Measurements from ENCODE around the gene LRRC75B.

DNA sequence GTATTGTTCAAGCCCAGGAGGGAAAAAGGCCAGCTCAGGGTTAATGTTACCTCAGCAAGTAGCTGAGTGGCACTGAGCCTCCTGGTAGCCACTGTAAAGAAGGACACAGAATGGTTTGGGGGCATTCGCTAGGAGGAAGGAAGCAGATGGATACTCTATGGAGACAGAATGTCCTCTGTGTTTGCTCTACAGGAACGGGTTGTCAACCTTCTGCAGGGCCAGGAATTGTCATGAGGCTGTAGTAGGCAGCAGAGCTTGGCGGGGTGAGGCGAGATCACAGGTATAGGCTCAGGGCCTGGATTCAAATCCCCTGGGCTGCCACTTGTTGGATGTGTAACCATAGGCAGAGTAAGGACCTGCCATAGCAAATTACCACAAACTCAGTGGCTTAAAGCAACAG, 3.0 kb upstream of the LRRC75B start:
- TF ChIP-seq, protein P1, sequence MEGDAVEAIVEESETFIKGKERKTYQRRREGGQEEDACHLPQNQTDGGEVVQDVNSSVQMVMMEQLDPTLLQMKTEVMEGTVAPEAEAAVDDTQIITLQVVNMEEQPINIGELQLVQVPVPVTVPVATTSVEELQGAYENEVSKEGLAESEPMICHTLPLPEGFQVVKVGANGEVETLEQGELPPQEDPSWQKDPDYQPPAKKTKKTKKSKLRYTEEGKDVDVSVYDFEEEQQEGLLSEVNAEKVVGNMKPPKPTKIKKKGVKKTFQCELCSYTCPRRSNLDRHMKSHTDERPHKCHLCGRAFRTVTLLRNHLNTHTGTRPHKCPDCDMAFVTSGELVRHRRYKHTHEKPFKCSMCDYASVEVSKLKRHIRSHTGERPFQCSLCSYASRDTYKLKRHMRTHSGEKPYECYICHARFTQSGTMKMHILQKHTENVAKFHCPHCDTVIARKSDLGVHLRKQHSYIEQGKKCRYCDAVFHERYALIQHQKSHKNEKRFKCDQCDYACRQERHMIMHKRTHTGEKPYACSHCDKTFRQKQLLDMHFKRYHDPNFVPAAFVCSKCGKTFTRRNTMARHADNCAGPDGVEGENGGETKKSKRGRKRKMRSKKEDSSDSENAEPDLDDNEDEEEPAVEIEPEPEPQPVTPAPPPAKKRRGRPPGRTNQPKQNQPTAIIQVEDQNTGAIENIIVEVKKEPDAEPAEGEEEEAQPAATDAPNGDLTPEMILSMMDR (IDR thresholded peaks at IDR 0.05) = no peak
- no peak for TF ChIP-seq POLR2A (IDR thresholded peaks at IDR 0.05)

All from adrenal gland (tissue), 5 donors.